ENCODE data around the gene STARD3.

The STARD3 gene

GRCh38 chr17:39599665-39600231 is 37.2 kb upstream of the STARD3 start:
- no peak overlapping the region for H2AFZ ChIP-seq (ENCODE audit: low read depth, low read length)
- H3K36me3 ChIP-seq (ENCODE audit: insufficient read depth, low read length): no peaks in the 10 kb centered on the region
- H3K9me3 ChIP-seq (ENCODE audit: low read length): no peaks in the 10 kb centered on the region
- peaks cover 5% of the 10 kb centered on the region for H3K4me1 ChIP-seq (ENCODE audit: insufficient read depth, low read length)
- H3K27me3 ChIP-seq (ENCODE audit: insufficient read depth, low read length): peaks cover 97% of the 10 kb centered on the region
- no peak overlapping the region for H3K4me3 ChIP-seq (ENCODE audit: low read length)

- Histone ChIP-seq H3K4me3 (ENCODE audit: low read length) (no peak overlapping the region), H3K9me3 (ENCODE audit: low read length) (no peaks in the 10 kb centered on the region), H2AFZ (ENCODE audit: low read depth, low read length) (no peak overlapping the region), H3K4me1 (ENCODE audit: insufficient read depth, low read length) (peaks cover 7% of the 10 kb centered on the region), H3K27me3 (ENCODE audit: insufficient read depth, low read length) (peaks cover 97% of the 10 kb centered on the region), H3K36me3 (ENCODE audit: insufficient read depth, low read length) (no peaks in the 10 kb centered on the region)
Observed at GRCh38 chr17:39600288-39600996, 36.5 kb upstream of the STARD3 start.

GRCh38 chr17:39600997-39601597 is 35.8 kb upstream of the STARD3 start:
- H3K4me1 ChIP-seq (ENCODE audit: insufficient read depth, low read length): peaks cover 12% of the 10 kb centered on the region
- H3K4me3 ChIP-seq (ENCODE audit: low read length): no peak overlapping the region
- H3K36me3 ChIP-seq (ENCODE audit: insufficient read depth, low read length): no peaks in the 10 kb centered on the region
- H3K9me3 ChIP-seq (ENCODE audit: low read length): no peaks in the 10 kb centered on the region
- peaks cover 97% of the 10 kb centered on the region for H3K27me3 ChIP-seq (ENCODE audit: insufficient read depth, low read length)
- no peak overlapping the region for H2AFZ ChIP-seq (ENCODE audit: low read depth, low read length)

GRCh38 chr17:39601758-39602532 is 35.0 kb upstream of the STARD3 start:
- H3K4me1 ChIP-seq (ENCODE audit: insufficient read depth, low read length): peaks cover 18% of the 10 kb centered on the region
- no peaks in the 10 kb centered on the region for H3K9me3 ChIP-seq (ENCODE audit: low read length)
- no peak overlapping the region for H3K4me3 ChIP-seq (ENCODE audit: low read length)
- H2AFZ ChIP-seq (ENCODE audit: low read depth, low read length): no peak overlapping the region
- peaks cover 96% of the 10 kb centered on the region for H3K27me3 ChIP-seq (ENCODE audit: insufficient read depth, low read length)
- no peaks in the 10 kb centered on the region for H3K36me3 ChIP-seq (ENCODE audit: insufficient read depth, low read length)

- Histone ChIP-seq H3K4me3 (ENCODE audit: low read length) (no peak overlapping the region), H3K9me3 (ENCODE audit: low read length) (no peaks in the 10 kb centered on the region), H2AFZ (ENCODE audit: low read depth, low read length) (no peak overlapping the region), H3K27me3 (ENCODE audit: insufficient read depth, low read length) (peaks cover 97% of the 10 kb centered on the region), H3K4me1 (ENCODE audit: insufficient read depth, low read length) (peaks cover 23% of the 10 kb centered on the region), H3K36me3 (ENCODE audit: insufficient read depth, low read length) (no peaks in the 10 kb centered on the region)
Observed at GRCh38 chr17:39602533-39603303, 34.2 kb upstream of the STARD3 start.

- H2AFZ ChIP-seq (ENCODE audit: low read depth, low read length): no peak overlapping the region
- peaks cover 97% of the 10 kb centered on the region for H3K27me3 ChIP-seq (ENCODE audit: insufficient read depth, low read length)
- H3K4me1 ChIP-seq (ENCODE audit: insufficient read depth, low read length): peaks cover 23% of the 10 kb centered on the region
- no peak overlapping the region for H3K4me3 ChIP-seq (ENCODE audit: low read length)
- H3K36me3 ChIP-seq (ENCODE audit: insufficient read depth, low read length): no peaks in the 10 kb centered on the region
- H3K9me3 ChIP-seq (ENCODE audit: low read length): no peaks in the 10 kb centered on the region
Observed at GRCh38 chr17:39603304-39604016, 33.5 kb upstream of the STARD3 start.

GRCh38 chr17:39604911-39605491 is 31.9 kb upstream of the STARD3 start:
- Histone ChIP-seq H3K9me3 (ENCODE audit: low read length) (peaks cover 2% of the 10 kb centered on the region), H3K36me3 (ENCODE audit: insufficient read depth, low read length) (no peaks in the 10 kb centered on the region), H3K27me3 (ENCODE audit: insufficient read depth, low read length) (peaks cover 99% of the 10 kb centered on the region), H3K4me3 (ENCODE audit: low read length) (no peak overlapping the region), H2AFZ (ENCODE audit: low read depth, low read length) (no peak overlapping the region), H3K4me1 (ENCODE audit: insufficient read depth, low read length) (peaks cover 18% of the 10 kb centered on the region)

- Histone ChIP-seq H3K4me1 (ENCODE audit: insufficient read depth, low read length) (peaks cover 18% of the 10 kb centered on the region), H3K4me3 (ENCODE audit: low read length) (no peak overlapping the region), H3K36me3 (ENCODE audit: insufficient read depth, low read length) (no peaks in the 10 kb centered on the region)
Observed at GRCh38 chr17:39605492-39606433, 31.2 kb upstream of the STARD3 start.

GRCh38 chr17:39606434-39607056 is 30.4 kb upstream of the STARD3 start:
- Histone ChIP-seq H3K4me3 (ENCODE audit: low read length) (no peak overlapping the region), H3K27me3 (ENCODE audit: insufficient read depth, low read length) (peaks cover 96% of the 10 kb centered on the region)

More at GRCh38 chr17:39605492-39606433, 31.2 kb upstream of the STARD3 start:
- Histone ChIP-seq H2AFZ (ENCODE audit: low read depth, low read length) (peak overlapping the region; percentile 5), H3K9me3 (ENCODE audit: low read length) (peaks cover 2% of the 10 kb centered on the region), H3K27me3 (ENCODE audit: insufficient read depth, low read length) (peaks cover 96% of the 10 kb centered on the region)

GRCh38 chr17:39607057-39607850 is 29.7 kb upstream of the STARD3 start:
- H2AFZ ChIP-seq (ENCODE audit: low read depth, low read length): peak overlapping the region; percentile 5
- H3K36me3 ChIP-seq (ENCODE audit: insufficient read depth, low read length): no peaks in the 10 kb centered on the region
- peaks cover 2% of the 10 kb centered on the region for H3K9me3 ChIP-seq (ENCODE audit: low read length)
- H3K4me1 ChIP-seq (ENCODE audit: insufficient read depth, low read length): peaks cover 18% of the 10 kb centered on the region
- H3K27me3 ChIP-seq (ENCODE audit: insufficient read depth, low read length): peaks cover 95% of the 10 kb centered on the region
- no peak overlapping the region for H3K4me3 ChIP-seq (ENCODE audit: low read length)

More at GRCh38 chr17:39606434-39607056, 30.4 kb upstream of the STARD3 start:
- H3K4me1 ChIP-seq (ENCODE audit: insufficient read depth, low read length): peaks cover 18% of the 10 kb centered on the region
- no peaks in the 10 kb centered on the region for H3K36me3 ChIP-seq (ENCODE audit: insufficient read depth, low read length)
- peak overlapping the region; percentile 5 for H2AFZ ChIP-seq (ENCODE audit: low read depth, low read length)
- H3K9me3 ChIP-seq (ENCODE audit: low read length): peaks cover 2% of the 10 kb centered on the region

Data from neuron (in vitro differentiated cells).